SK-N-SH treated with all-trans-retinoic acid at 6 μM for 48 hours (cell line): Measurements from ENCODE around the gene ADGRA3.
"Not testable (repeated sequence)": the region's sequence is repeated elsewhere in the genome, so short reads cannot be mapped to it uniquely, and the experiment has no call there.

ENCODE experiments used
- ATAC-seq: fragments of 200-7000 bp; cut with Tn5 transposase; 3 replicates; pipeline ENCODE4 v1.9.1; 2020; ENCODE audit warnings: mild to moderate bottlenecking, moderate library complexity
- ARNTL ChIP-seq: fragments of 450-650 bp; formaldehyde crosslinking; IDR thresholded peaks from 2 replicates; pipeline ENCODE4 v1.5.0; 2020; ENCODE audit warnings: low read depth, mild to moderate bottlenecking, moderate library complexity, borderline replicate concordance
- BACH2 ChIP-seq: fragments of 250-450 bp; sonication (Bioruptor Pico); IDR thresholded peaks from 2 replicates; pipeline ENCODE4 v1.9.0; 2021; ENCODE audit warnings: mild to moderate bottlenecking, borderline replicate concordance
- CSDC2 ChIP-seq: fragments of 250-450 bp; sonication (Bioruptor Pico); IDR thresholded peaks from 2 replicates; pipeline ENCODE4 v1.5.0; 2020; ENCODE audit warnings: mild to moderate bottlenecking, moderate library complexity
- ESRRG ChIP-seq: fragments of 250-450 bp; sonication (Bioruptor Pico); IDR thresholded peaks from 2 replicates; pipeline ENCODE4 v1.6.1; 2021; ENCODE audit warnings: mild to moderate bottlenecking
- GLIS3 ChIP-seq: fragments of 250-450 bp; sonication (Bioruptor Pico); IDR thresholded peaks from 2 replicates; pipeline ENCODE4 v1.5.0; 2020; ENCODE audit warnings: mild to moderate bottlenecking, moderate library complexity
- ISL1 ChIP-seq: fragments of 250-450 bp; sonication (Bioruptor Pico); IDR thresholded peaks from 2 replicates; pipeline ENCODE4 v2.1.2; 2022; ENCODE audit warnings: mild to moderate bottlenecking, moderate library complexity
- OSR1 ChIP-seq: fragments of 250-450 bp; sonication (Bioruptor Pico); IDR thresholded peaks from 2 replicates; pipeline ENCODE4 v1.8.0; 2022; ENCODE audit warnings: moderate library complexity, mild to moderate bottlenecking, inconsistent platforms
- POU6F1 ChIP-seq: fragments of 250-450 bp; sonication (Bioruptor Pico); IDR thresholded peaks from 2 replicates; pipeline ENCODE4 v1.8.0; 2021; ENCODE audit warnings: low read depth, mild to moderate bottlenecking, moderate library complexity, borderline replicate concordance
- PPARA ChIP-seq: fragments of 250-450 bp; sonication (Bioruptor Pico); IDR thresholded peaks from 2 replicates; pipeline ENCODE4 v1.5.0; 2020; ENCODE audit warnings: mild to moderate bottlenecking, borderline replicate concordance
- RARB ChIP-seq: fragments of 250-450 bp; sonication (Bioruptor Pico); IDR thresholded peaks from 2 replicates; pipeline ENCODE4 v1.8.0; 2021; ENCODE audit warnings: mild to moderate bottlenecking, moderate library complexity
- SNAI2 ChIP-seq: fragments of 250-450 bp; sonication (Bioruptor Pico); IDR thresholded peaks from 2 replicates; pipeline ENCODE4 v1.5.0; 2020; ENCODE audit warnings: mild to moderate bottlenecking, moderate library complexity
- TCF4 ChIP-seq: fragments of 250-450 bp; sonication (Bioruptor Pico); IDR thresholded peaks from 2 replicates; pipeline ENCODE4 v1.8.0; 2021; ENCODE audit warnings: mild to moderate bottlenecking, moderate library complexity, borderline replicate concordance
- TOX ChIP-seq: fragments of 250-450 bp; sonication (Bioruptor Pico); IDR thresholded peaks from 2 replicates; pipeline ENCODE4 v1.8.0; 2021; ENCODE audit warnings: mild to moderate bottlenecking, moderate library complexity, borderline replicate concordance
- ZC3H10 ChIP-seq: fragments of 250-450 bp; sonication (Bioruptor Pico); IDR thresholded peaks from 2 replicates; pipeline ENCODE4 v1.5.1; 2021; ENCODE audit warnings: mild to moderate bottlenecking, moderate library complexity
- ZFP3 ChIP-seq: fragments of 250-450 bp; sonication (Bioruptor Pico); IDR thresholded peaks from 2 replicates; pipeline ENCODE4 v1.5.0; 2020; ENCODE audit warnings: mild to moderate bottlenecking, moderate library complexity
- ZFP30 ChIP-seq: fragments of 450-650 bp; formaldehyde crosslinking; IDR thresholded peaks from 2 replicates; pipeline ENCODE4 v1.5.0; 2022; ENCODE audit warnings: mild to moderate bottlenecking, moderate library complexity
- ZNF565 ChIP-seq: fragments of 450-650 bp; formaldehyde crosslinking; conservative IDR thresholded peaks from 2 replicates; pipeline ENCODE4 v1.5.0; 2020; ENCODE audit warnings: low read depth, mild to moderate bottlenecking, moderate library complexity
- ZNF8 ChIP-seq: fragments of 450-650 bp; formaldehyde crosslinking; IDR thresholded peaks from 2 replicates; pipeline ENCODE4 v1.5.0; 2020; ENCODE audit warnings: mild to moderate bottlenecking, moderate library complexity
- TF ChIP-seq, protein P1 (sequence below): fragments of 250-450 bp; sonication (Bioruptor Pico); IDR thresholded peaks from 2 replicates; pipeline ENCODE4 v1.8.0; 2020; ENCODE audit warnings: mild to moderate bottlenecking, moderate library complexity, borderline replicate concordance
- TF ChIP-seq, protein P2 (sequence below): fragments of 250-450 bp; sonication (Bioruptor Pico); IDR thresholded peaks from 2 replicates; pipeline ENCODE4 v1.5.0; 2020; ENCODE audit warnings: mild to moderate bottlenecking, moderate library complexity
- TF ChIP-seq, protein P3 (sequence below): fragments of 250-450 bp; sonication (Bioruptor Pico); IDR thresholded peaks from 2 replicates; pipeline ENCODE4 v1.5.1; 2020; ENCODE audit warnings: low read depth, mild to moderate bottlenecking, moderate library complexity
- TF ChIP-seq, protein P4 (sequence below): fragments of 250-450 bp; sonication (Bioruptor Pico); IDR thresholded peaks from 2 replicates; pipeline ENCODE4 v1.5.1; 2021; ENCODE audit warnings: mild to moderate bottlenecking, moderate library complexity

Gene ADGRA3

GRCh38 chr4:22476011-22476410 is 39.9 kb downstream of the ADGRA3 start:
- TF ChIP-seq ISL1, result no peak
- TF ChIP-seq, protein P1, sequence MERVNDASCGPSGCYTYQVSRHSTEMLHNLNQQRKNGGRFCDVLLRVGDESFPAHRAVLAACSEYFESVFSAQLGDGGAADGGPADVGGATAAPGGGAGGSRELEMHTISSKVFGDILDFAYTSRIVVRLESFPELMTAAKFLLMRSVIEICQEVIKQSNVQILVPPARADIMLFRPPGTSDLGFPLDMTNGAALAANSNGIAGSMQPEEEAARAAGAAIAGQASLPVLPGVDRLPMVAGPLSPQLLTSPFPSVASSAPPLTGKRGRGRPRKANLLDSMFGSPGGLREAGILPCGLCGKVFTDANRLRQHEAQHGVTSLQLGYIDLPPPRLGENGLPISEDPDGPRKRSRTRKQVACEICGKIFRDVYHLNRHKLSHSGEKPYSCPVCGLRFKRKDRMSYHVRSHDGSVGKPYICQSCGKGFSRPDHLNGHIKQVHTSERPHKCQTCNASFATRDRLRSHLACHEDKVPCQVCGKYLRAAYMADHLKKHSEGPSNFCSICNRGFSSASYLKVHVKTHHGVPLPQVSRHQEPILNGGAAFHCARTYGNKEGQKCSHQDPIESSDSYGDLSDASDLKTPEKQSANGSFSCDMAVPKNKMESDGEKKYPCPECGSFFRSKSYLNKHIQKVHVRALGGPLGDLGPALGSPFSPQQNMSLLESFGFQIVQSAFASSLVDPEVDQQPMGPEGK, result no peak
- TF ChIP-seq, protein P2, sequence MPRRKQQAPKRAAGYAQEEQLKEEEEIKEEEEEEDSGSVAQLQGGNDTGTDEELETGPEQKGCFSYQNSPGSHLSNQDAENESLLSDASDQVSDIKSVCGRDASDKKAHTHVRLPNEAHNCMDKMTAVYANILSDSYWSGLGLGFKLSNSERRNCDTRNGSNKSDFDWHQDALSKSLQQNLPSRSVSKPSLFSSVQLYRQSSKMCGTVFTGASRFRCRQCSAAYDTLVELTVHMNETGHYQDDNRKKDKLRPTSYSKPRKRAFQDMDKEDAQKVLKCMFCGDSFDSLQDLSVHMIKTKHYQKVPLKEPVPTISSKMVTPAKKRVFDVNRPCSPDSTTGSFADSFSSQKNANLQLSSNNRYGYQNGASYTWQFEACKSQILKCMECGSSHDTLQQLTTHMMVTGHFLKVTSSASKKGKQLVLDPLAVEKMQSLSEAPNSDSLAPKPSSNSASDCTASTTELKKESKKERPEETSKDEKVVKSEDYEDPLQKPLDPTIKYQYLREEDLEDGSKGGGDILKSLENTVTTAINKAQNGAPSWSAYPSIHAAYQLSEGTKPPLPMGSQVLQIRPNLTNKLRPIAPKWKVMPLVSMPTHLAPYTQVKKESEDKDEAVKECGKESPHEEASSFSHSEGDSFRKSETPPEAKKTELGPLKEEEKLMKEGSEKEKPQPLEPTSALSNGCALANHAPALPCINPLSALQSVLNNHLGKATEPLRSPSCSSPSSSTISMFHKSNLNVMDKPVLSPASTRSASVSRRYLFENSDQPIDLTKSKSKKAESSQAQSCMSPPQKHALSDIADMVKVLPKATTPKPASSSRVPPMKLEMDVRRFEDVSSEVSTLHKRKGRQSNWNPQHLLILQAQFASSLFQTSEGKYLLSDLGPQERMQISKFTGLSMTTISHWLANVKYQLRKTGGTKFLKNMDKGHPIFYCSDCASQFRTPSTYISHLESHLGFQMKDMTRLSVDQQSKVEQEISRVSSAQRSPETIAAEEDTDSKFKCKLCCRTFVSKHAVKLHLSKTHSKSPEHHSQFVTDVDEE, result no peak
- TF ChIP-seq GLIS3 (CRISPR knock-in tag), result no peak
- no peak for TF ChIP-seq ARNTL (CRISPR knock-in tag)
- TF ChIP-seq TCF4 (CRISPR knock-in tag), result no peak
- no peak for TF ChIP-seq RARB (CRISPR knock-in tag)
- TF ChIP-seq, protein P3, sequence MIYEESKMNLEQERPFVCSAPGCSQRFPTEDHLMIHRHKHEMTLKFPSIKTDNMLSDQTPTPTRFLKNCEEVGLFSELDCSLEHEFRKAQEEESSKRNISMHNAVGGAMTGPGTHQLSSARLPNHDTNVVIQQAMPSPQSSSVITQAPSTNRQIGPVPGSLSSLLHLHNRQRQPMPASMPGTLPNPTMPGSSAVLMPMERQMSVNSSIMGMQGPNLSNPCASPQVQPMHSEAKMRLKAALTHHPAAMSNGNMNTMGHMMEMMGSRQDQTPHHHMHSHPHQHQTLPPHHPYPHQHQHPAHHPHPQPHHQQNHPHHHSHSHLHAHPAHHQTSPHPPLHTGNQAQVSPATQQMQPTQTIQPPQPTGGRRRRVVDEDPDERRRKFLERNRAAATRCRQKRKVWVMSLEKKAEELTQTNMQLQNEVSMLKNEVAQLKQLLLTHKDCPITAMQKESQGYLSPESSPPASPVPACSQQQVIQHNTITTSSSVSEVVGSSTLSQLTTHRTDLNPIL (CRISPR knock-in tag), result no peak
- no peak for TF ChIP-seq ZFP30 (CRISPR knock-in tag)
- TF ChIP-seq ZNF8 (CRISPR knock-in tag), result no peak
- no peak for TF ChIP-seq SNAI2 (CRISPR knock-in tag)
- TF ChIP-seq, protein P4, sequence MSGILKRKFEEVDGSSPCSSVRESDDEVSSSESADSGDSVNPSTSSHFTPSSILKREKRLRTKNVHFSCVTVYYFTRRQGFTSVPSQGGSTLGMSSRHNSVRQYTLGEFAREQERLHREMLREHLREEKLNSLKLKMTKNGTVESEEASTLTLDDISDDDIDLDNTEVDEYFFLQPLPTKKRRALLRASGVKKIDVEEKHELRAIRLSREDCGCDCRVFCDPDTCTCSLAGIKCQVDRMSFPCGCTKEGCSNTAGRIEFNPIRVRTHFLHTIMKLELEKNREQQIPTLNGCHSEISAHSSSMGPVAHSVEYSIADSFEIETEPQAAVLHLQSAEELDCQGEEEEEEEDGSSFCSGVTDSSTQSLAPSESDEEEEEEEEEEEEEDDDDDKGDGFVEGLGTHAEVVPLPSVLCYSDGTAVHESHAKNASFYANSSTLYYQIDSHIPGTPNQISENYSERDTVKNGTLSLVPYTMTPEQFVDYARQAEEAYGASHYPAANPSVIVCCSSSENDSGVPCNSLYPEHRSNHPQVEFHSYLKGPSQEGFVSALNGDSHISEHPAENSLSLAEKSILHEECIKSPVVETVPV (CRISPR knock-in tag), result no peak
- TF ChIP-seq CSDC2 (CRISPR knock-in tag), result no peak
- no peak for TF ChIP-seq ZFP3
- TF ChIP-seq TOX (CRISPR knock-in tag), result no peak
- no peak for ATAC-seq

- not testable (repeated sequence) for ATAC-seq
Observed at GRCh38 chr4:22475311-22475646, 40.6 kb downstream of the ADGRA3 start.

DNA sequence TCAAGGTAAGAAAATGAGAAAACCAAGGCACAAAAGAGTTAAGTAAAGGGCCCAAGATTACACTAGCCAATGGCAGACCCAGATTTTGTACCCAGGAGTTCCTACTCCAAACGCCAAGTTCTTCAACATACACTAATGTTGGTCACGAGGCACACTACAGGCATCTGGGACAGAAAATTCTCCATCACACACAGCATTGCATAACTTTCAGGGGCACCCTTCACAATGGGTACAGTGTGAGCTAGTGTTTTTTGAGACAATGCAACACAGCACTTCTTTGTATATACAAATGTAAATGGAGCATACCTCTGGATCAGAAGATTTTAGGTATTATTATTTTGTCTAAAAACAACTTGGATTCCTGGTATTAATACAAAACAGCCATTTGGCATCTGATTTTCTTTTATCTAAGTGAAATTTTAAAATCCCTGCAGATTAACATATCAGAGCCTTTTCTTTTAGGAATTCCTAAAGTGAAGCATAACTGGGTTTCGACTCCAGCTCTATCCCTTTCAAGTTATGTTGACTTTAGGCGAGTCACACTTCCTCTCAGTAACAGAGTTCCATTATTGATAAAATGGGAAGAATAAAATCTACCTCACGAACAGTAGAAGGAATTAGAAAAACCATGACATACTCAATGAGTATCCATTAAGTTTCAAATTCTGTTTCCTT is 41.1 kb downstream of the ADGRA3 start:
- ATAC-seq, result no peak
- TF ChIP-seq ZFP30 (CRISPR knock-in tag) (no peak), ZC3H10 (CRISPR knock-in tag) (no peak), OSR1 (CRISPR knock-in tag) (no peak), TCF4 (CRISPR knock-in tag) (no peak), RARB (CRISPR knock-in tag) (no peak), SNAI2 (CRISPR knock-in tag) (no peak), ZFP3 (no peak), ARNTL (CRISPR knock-in tag) (no peak)

GRCh38 chr4:22473268-22473667 is 42.6 kb downstream of the ADGRA3 start:
- no peak for ATAC-seq
- TF ChIP-seq PPARA (CRISPR knock-in tag) (no peak), ZNF565 (no peak), TOX (CRISPR knock-in tag) (no peak), BACH2 (CRISPR knock-in tag) (no peak), CSDC2 (CRISPR knock-in tag) (no peak), ARNTL (CRISPR knock-in tag) (no peak), ESRRG (CRISPR knock-in tag) (no peak), GLIS3 (CRISPR knock-in tag) (no peak), RARB (CRISPR knock-in tag) (no peak), POU6F1 (no peak), ZFP30 (CRISPR knock-in tag) (no peak), ISL1 (no peak), OSR1 (CRISPR knock-in tag) (no peak), SNAI2 (CRISPR knock-in tag) (no peak), ZC3H10 (CRISPR knock-in tag) (no peak)
- TF ChIP-seq, protein P2, result no peak
